Activated naive CD8-positive, alpha-beta T cell treated with anti-CD3 and anti-CD28 coated beads, Interleukin-2, amount 10 ng/mL, durations not matched to agents 7 days and 5 days (primary cell): Measurements from ENCODE around the gene BPIFA3. TPM values are rescaled to one million over a fixed set of nuclear protein-coding genes. Genes with fewer than 3 reads are reported as not detected.
A peak's percentile ranks its signal among the peaks of the same experiment; 100 is the strongest.

Source experiments
- ATAC-seq: fragments of 150-1000 bp; cut with Tn5 transposase; one replicate; pipeline ENCODE4 v1.10.0; 2021; ENCODE audit warnings: low read depth, moderate library complexity
- POLR2A ChIA-PET: fragments of 350-600 bp; sonication (Branson Sonifier 250); formaldehyde crosslinking; loops from one replicate; lab custom pipeline; 2021; ENCODE audit warnings: antibody characterized with exemption; lab: Charles Lee
- DNase-seq: peaks from one replicate; pipeline ENCODE4 v3.0.0; 2021
- H3K27ac Mint-ChIP-seq: one replicate; pipeline ENCODE4 v1.8.0; 2022; ENCODE audit warnings: mild to moderate bottlenecking, mixed read lengths
- H3K27me3 Mint-ChIP-seq: one replicate; pipeline ENCODE4 v1.8.0; 2022; ENCODE audit warnings: mild to moderate bottlenecking, moderate library complexity, mixed read lengths
- H3K36me3 Mint-ChIP-seq: one replicate; pipeline ENCODE4 v1.8.0; 2021; ENCODE audit warnings: mild to moderate bottlenecking, mixed read lengths
- H3K4me1 Mint-ChIP-seq: one replicate; pipeline ENCODE4 v1.8.0; 2021; ENCODE audit warnings: mixed read lengths
- H3K4me3 Mint-ChIP-seq: one replicate; pipeline ENCODE4 v1.8.0; 2022; ENCODE audit warnings: mild to moderate bottlenecking, moderate library complexity, mixed read lengths
- H3K9me3 Mint-ChIP-seq: one replicate; pipeline ENCODE4 v1.8.0; 2021; ENCODE audit warnings: mixed read lengths
- total RNA-seq, 2 experiments: library from RNA; stranded (reverse); gene quantifications; one replicate each; pipeline ENCODE4 v1.2.3, GENCODE V29; 2021

BPIFA3 gene
- total RNA-seq, 2 experiments from 2014 or later: not detected

DNA sequence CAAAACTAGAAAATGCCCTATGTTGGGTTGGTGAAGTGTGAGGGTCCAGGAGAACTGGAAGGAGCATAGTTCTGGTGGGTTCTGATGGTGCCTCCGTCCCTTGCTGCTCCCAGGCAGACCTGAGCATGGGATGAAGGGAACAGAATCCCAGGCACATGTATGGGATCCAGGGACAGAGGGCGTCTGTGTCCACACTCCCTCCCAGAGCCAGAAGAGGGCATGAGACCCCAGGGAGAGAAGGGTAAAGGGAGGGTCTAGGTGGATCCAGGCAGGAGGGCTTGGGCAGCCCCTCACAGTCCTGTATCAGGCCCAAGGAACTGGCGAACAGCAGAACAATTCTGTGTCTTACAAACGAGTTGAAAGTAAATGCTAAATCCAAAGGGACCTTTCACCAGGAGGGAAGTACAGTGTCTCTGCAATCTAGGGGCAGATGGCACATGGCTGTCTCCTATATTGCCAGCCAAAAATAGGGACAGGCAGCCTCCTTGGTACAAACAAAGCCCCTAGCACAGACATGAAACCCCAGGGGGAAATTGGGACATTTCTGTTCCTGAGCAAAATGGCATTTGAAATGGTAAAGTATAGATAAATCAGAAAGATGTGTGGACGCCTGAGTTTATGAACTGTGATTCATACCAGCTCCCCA, 16.1 kb downstream of the BPIFA3 start:
- DNase-seq (no peak), ATAC-seq (no peak)
- H3K27ac Mint-ChIP-seq: peak overlapping the region; percentile 86
- H3K4me1 Mint-ChIP-seq: peaks cover 34% of the 10 kb centered on the region
- H3K27me3 Mint-ChIP-seq: peaks cover 17% of the 10 kb centered on the region
- H3K9me3 Mint-ChIP-seq: no peaks in the 10 kb centered on the region
- H3K4me3 Mint-ChIP-seq: no peak overlapping the region
- no peaks in the 10 kb centered on the region for H3K36me3 Mint-ChIP-seq
- POLR2A ChIA-PET: no interaction called here

DNA sequence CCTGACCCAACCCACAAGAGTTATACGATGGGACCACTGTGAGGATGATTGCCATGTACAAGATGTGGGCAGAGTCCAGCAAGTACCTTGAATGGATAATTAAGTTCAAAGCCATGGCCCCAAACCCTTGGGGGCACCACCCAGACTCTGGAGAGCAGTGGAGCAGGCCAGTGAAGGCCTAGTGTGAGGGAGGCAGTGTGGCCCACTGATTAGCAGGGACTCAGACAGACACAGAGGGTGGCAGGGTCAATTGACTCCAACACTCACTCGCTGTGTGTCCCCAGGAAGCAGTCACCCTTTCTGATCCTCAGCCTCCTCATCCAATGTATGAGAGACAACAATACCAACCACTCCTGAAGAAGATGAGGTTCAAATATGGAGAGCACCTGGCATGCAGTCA, 16.9 kb downstream of the BPIFA3 start:
- Mint-ChIP-seq H3K4me3 (no peak overlapping the region), H3K36me3 (no peaks in the 10 kb centered on the region), H3K4me1 (peaks cover 31% of the 10 kb centered on the region), H3K27me3 (peaks cover 17% of the 10 kb centered on the region), H3K27ac (no peak overlapping the region), H3K9me3 (no peaks in the 10 kb centered on the region)
- POLR2A ChIA-PET: no interaction called here
- ATAC-seq (no peak), DNase-seq (no peak)

DNA sequence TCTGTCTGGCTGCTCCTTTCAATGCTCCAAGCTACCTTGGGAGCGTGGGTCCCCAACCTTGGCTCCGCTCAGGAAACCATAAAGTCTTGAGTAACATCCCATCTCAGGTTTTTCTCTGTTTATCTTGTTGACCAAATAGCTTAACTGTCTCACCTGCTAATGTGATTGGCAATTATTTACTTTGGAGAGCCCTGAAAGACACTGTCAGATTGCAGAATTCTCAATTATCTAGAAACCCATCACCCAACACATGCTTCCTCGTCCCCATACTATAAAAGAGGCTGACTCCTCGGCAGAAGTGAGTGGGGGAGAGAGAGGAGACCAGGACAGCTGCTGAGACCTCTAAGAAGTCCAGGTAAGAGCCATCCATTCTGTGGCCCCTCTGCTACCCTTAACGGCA, 18.5 kb downstream of the BPIFA3 start, which contains the start of gene BPIFA1:
Gene BPIFA1, plus strand, starts transcription at position 301 of the 400 bp plus-strand sequence. CDS start 1,716 bp downstream, outside the sequence.
- Mint-ChIP-seq H3K4me3 (no peak within 1 kb of the TSS), H3K27ac (no peak within 1 kb of the TSS), H3K27me3 (peaks cover 22% of the 10 kb centered on the region), H3K9me3 (no peaks in the 10 kb centered on the region), H3K36me3 (no peaks in the 10 kb centered on the region), H3K4me1 (peaks cover 20% of the 10 kb centered on the region)
- DNase-seq (no peak), ATAC-seq (no peak)
- POLR2A ChIA-PET: interaction anchor here (1.1 kb wide), 2 partner anchors 10 to 25 kb away, joined by 3 read pairs; no protein-coding TSS in a partner anchor

GRCh38 chr20:33236351-33236750, 19.2 kb downstream of the BPIFA3 start:
- no peaks in the 10 kb centered on the region for H3K36me3 Mint-ChIP-seq
- DNase-seq (no peak), ATAC-seq (no peak)
- H3K27ac Mint-ChIP-seq: no peak overlapping the region
- peaks cover 15% of the 10 kb centered on the region for H3K4me1 Mint-ChIP-seq
- POLR2A ChIA-PET: interaction anchor here (1.1 kb wide), 2 partner anchors 9 to 12 kb away, joined by 3 read pairs; no protein-coding TSS in a partner anchor
- peaks cover 19% of the 10 kb centered on the region for H3K27me3 Mint-ChIP-seq
- H3K9me3 Mint-ChIP-seq: no peaks in the 10 kb centered on the region
- H3K4me3 Mint-ChIP-seq: no peak overlapping the region

DNA sequence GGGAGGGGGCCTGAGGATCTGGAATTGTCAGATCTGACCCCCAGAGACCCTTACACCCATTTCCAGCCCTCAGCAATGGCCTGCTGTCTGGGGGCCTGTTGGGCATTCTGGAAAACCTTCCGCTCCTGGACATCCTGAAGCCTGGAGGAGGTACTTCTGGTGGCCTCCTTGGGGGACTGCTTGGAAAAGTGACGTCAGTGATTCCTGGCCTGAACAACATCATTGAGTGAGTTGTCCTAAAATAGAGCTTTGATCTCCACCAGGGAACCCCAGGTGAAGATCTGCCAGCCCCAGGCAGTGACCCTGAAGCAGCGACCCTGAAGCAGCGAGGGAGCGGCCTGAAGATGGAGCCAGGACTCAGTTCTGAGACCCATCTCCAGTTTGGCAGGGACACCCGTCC, 20.8 kb downstream of the BPIFA3 start:
- DNase-seq (no peak), ATAC-seq (no peak)
- POLR2A ChIA-PET: interaction anchor here (0.6 kb wide), 1 partner anchor 278 kb away, joined by 3 read pairs; no protein-coding TSS in a partner anchor
- H3K9me3 Mint-ChIP-seq: no peaks in the 10 kb centered on the region
- H3K4me3 Mint-ChIP-seq: no peak overlapping the region
- peaks cover 19% of the 10 kb centered on the region for H3K27me3 Mint-ChIP-seq
- no peaks in the 10 kb centered on the region for H3K36me3 Mint-ChIP-seq
- peaks cover 2% of the 10 kb centered on the region for H3K4me1 Mint-ChIP-seq
- no peak overlapping the region for H3K27ac Mint-ChIP-seq

DNA sequence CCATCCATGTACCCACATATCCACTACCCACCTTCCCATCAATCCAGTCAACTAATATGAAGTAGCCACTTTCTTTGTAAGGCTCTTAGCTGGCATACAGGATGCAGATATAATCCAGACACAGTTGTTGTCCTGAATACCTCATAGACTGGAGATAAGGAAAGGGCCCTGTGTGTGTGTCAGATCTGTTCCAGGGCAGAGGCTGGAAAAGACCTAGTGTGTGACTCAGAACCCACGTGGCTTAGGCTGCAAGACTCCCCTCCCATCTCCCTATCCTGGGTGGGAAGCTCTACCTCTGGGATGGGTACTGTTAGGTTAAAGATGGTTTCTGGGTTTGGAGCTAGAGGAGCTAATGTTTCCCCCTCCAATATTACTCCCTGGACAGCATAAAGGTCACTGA, 22.3 kb downstream of the BPIFA3 start:
- Mint-ChIP-seq H3K4me3 (no peak overlapping the region), H3K4me1 (no peaks in the 10 kb centered on the region), H3K36me3 (no peaks in the 10 kb centered on the region), H3K27ac (no peak overlapping the region), H3K27me3 (peaks cover 24% of the 10 kb centered on the region), H3K9me3 (no peaks in the 10 kb centered on the region)
- no peak for DNase-seq
- POLR2A ChIA-PET: no interaction called here
- ATAC-seq: no peak

- peaks cover 24% of the 10 kb centered on the region for H3K27me3 Mint-ChIP-seq
- POLR2A ChIA-PET: no interaction called here
- peak overlapping the region; percentile 57 for H3K27ac Mint-ChIP-seq
- no peaks in the 10 kb centered on the region for H3K36me3 Mint-ChIP-seq
- no peak overlapping the region for H3K4me3 Mint-ChIP-seq
- H3K9me3 Mint-ChIP-seq: no peaks in the 10 kb centered on the region
- DNase-seq (no peak), ATAC-seq (no peak)
- no peaks in the 10 kb centered on the region for H3K4me1 Mint-ChIP-seq
Measured at GRCh38 chr20:33239979-33240736, 23.0 kb downstream of the BPIFA3 start.

DNA sequence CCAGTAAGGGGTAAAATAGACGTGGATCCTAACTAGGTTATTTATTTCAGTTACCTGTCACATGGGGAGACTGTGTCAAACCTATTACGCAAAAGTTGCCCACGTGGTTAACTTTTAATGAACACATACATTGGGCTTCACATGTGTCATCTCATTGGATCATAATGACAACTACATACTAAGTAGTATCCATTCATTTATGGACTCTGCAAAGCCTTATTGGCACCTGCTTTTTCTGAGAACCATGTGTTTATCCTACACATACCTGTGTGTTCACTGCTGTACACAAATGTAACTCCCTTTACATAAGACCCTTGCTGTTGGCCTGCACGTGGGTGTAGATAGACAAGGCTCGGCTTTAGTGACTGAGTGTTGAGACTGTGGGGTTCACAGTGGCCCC, 23.8 kb downstream of the BPIFA3 start:
- H3K9me3 Mint-ChIP-seq: no peaks in the 10 kb centered on the region
- H3K27me3 Mint-ChIP-seq: peaks cover 20% of the 10 kb centered on the region
- ATAC-seq (no peak), DNase-seq (no peak)
- no peak overlapping the region for H3K4me3 Mint-ChIP-seq
- H3K36me3 Mint-ChIP-seq: no peaks in the 10 kb centered on the region
- no peaks in the 10 kb centered on the region for H3K4me1 Mint-ChIP-seq
- POLR2A ChIA-PET: no interaction called here
- no peak overlapping the region for H3K27ac Mint-ChIP-seq

DNA sequence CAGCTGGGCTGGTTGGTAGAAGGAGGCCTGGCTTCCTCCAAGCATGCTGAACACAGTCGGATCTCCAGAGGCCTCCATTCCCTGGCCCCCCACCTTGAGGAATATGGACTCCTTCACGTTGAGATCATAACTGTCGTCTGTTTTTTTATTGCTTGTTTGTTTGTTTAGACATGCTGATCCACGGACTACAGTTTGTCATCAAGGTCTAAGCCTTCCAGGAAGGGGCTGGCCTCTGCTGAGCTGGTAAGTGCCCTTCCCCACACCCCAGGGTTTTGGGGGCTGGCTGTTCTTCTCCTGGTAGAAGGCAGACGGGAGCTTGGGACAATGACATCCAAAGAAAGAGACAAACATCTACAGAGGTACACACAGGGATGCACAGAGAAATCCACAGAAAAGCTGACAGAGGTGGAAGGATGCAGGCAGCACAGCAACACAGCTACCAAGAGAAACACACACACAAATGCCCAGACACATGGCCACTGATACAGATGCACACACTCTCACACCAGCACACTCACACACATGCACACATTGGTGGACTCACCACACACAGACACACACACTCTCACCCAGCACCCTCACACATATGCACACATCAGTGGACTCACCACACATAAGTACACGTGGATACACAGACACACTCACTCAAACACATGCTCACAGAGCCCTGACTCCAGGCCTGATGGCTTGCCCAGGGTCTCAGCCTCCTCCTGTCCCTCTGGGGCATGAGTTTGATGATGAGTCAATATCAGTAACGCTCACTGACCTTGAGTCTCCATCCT, 25.4 kb downstream of the BPIFA3 start:
- peak overlapping the region; percentile 31 for H3K27ac Mint-ChIP-seq
- H3K36me3 Mint-ChIP-seq: no peaks in the 10 kb centered on the region
- no peaks in the 10 kb centered on the region for H3K9me3 Mint-ChIP-seq
- ATAC-seq (no peak), DNase-seq (no peak)
- POLR2A ChIA-PET: no interaction called here
- peaks cover 12% of the 10 kb centered on the region for H3K27me3 Mint-ChIP-seq
- no peak overlapping the region for H3K4me3 Mint-ChIP-seq
- no peaks in the 10 kb centered on the region for H3K4me1 Mint-ChIP-seq

DNA sequence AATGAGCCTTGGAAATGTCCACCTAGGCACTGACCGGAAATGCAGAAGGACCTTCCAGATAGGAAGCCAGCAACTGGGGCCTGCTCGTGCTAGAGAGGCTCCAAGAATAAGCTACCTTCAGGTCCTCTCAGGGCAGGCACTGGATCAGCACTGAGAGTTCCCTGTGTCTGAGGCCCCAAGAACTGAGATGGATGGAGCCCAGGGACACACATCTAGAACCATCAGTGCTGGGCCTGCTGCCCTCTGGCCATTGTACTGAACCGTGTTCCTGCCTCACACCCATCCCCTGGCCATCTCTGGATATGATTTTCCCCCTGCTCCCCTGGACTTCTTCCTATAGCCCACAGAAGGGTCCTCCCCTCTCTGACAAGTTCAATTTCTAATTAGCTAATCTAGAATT, 28.9 kb downstream of the BPIFA3 start:
- Mint-ChIP-seq H3K4me1 (no peaks in the 10 kb centered on the region), H3K36me3 (no peaks in the 10 kb centered on the region), H3K9me3 (no peaks in the 10 kb centered on the region), H3K4me3 (no peak overlapping the region), H3K27ac (no peak overlapping the region), H3K27me3 (peaks cover 6% of the 10 kb centered on the region)
- POLR2A ChIA-PET: no interaction called here
- DNase-seq (no peak), ATAC-seq (no peak)

GRCh38 chr20:33249456-33249855, 32.3 kb downstream of the BPIFA3 start:
- no peak for DNase-seq
- Mint-ChIP-seq H3K9me3 (no peaks in the 10 kb centered on the region), H3K36me3 (no peaks in the 10 kb centered on the region), H3K27me3 (peaks cover 8% of the 10 kb centered on the region), H3K4me3 (no peak overlapping the region), H3K4me1 (no peaks in the 10 kb centered on the region), H3K27ac (no peak overlapping the region)
- POLR2A ChIA-PET: interaction anchor here (0.6 kb wide), 1 partner anchor 18 kb away, joined by 3 read pairs; no protein-coding TSS in a partner anchor
- ATAC-seq: no peak

DNA sequence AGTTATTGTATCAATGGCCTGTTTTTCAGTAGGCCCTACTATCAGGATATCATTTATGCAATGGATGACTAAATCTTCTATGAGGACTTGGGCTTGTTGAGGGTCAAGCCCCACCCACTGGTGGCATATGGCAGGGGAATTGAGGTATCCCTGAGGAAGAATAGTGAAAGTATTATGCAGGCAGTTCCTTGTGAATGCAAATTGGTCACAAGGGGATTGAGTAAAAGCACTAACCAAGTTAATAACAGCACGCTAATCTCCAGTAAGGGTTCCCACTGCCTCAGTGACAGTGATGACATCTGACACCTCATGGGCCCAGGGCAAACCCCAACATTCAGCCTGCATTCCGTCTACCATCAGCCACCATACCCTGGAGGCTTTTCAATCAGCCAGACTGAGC, 33.5 kb downstream of the BPIFA3 start:
- no peaks in the 10 kb centered on the region for H3K4me1 Mint-ChIP-seq
- no peaks in the 10 kb centered on the region for H3K36me3 Mint-ChIP-seq
- ATAC-seq: no peak
- no peak overlapping the region for H3K27ac Mint-ChIP-seq
- no peaks in the 10 kb centered on the region for H3K9me3 Mint-ChIP-seq
- POLR2A ChIA-PET: no interaction called here
- peaks cover 16% of the 10 kb centered on the region for H3K27me3 Mint-ChIP-seq
- no peak overlapping the region for H3K4me3 Mint-ChIP-seq
- no peak for DNase-seq

DNA sequence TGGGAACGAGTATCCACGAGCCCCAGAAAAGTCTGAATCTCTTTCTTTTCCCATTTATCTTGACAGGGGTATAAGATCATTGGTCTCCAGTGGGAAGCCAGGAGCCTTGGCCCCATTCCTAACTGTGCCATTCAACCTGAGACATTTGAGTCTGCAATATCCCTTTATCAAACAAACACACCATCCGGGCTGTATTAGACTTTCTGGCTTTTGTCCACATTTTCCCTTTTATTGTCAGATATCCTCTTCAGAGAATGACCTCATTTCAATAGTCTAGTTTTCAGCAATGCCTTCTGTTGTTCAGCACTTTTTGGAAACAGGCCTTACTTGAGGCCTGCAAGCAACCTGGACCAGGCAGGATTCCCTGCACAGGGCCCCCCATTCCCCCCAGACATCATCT, 34.3 kb downstream of the BPIFA3 start:
- H3K27ac Mint-ChIP-seq: no peak overlapping the region
- H3K4me3 Mint-ChIP-seq: no peak overlapping the region
- H3K36me3 Mint-ChIP-seq: no peaks in the 10 kb centered on the region
- no peaks in the 10 kb centered on the region for H3K9me3 Mint-ChIP-seq
- ATAC-seq (no peak), DNase-seq (no peak)
- H3K4me1 Mint-ChIP-seq: no peaks in the 10 kb centered on the region
- POLR2A ChIA-PET: no interaction called here
- H3K27me3 Mint-ChIP-seq: peaks cover 24% of the 10 kb centered on the region
